DMS 273 (cell line): ENCODE results near the gene PHF14.

Source experiments
- DNase-seq: peaks from one replicate; lab custom pipeline; 2025; ENCODE audit not compliant: unreplicated experiment; lab: John Stamatoyannopoulos, UW

Gene PHF14

GRCh38 chr7:11206177-11206899 lies 232.7 kb downstream of the PHF14 start:
- peak; percentile 86 for DNase-seq

DNA sequence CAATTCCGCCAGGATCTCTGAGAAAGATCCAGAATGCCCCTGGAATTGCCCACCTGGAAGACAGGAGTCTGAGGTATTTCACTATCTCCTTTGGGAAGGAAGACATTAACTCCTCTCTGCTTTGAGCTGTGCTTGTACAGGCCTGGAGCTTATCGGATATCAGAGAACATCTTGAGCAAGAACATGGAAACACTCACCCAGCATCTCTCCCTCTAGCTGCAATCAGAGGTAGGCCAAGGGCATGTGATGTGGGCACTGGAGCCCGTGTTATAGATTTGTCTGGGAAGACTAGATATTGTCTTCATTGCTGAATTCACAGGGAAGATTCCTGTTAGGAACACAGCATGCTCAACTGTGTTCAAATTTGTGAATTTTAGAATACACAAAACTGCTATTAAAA lies 233.9 kb downstream of the PHF14 start:
- peak; percentile 54 for DNase-seq

GRCh38 chr7:11208883-11209465 lies 235.3 kb downstream of the PHF14 start:
- DNase-seq, result no peak

DNA sequence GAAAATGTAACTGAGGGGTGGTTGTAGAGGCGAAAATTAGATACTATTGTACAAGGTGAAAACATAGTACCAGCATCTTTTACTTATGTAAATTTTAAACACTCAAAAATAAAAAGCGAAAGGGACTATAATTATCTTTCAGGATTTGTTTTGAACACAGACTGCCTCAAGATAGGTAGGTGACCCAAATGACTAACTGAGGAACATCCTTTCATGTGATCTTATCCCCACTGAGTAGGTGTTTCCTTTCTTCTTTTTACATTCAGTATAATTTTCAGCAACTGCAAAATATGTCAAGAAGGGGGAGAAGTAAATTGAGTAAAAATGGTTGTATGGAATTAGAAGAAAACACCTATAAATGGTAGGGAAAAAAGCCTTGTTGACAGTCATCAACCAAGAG lies 236.7 kb downstream of the PHF14 start:
- DNase-seq, result no peak

- peak; percentile 92 for DNase-seq
Observed at GRCh38 chr7:11212080-11212711, 238.5 kb downstream of the PHF14 start.

DNA sequence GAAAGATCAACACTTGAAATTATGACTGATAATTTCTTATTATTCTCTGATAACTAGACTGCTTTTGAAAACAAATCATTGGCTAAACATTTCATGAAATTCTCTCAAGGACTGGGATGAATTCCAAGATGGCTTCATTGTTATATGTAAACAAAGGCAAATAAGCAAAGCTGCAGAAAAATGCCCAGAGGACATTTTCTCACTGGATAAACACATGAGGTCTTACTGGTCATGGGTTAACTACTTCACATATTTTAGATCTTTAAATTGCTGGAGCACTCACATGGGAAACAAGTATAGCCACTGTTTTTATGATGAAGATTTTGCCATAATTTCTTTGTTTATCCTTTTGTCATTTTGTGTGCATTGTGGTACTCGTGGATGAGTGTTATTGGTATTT lies 239.1 kb downstream of the PHF14 start:
- DNase-seq, result no peak

GRCh38 chr7:11213266-11213665 lies 239.6 kb downstream of the PHF14 start:
- DNase-seq, result peak; percentile 53

DNA sequence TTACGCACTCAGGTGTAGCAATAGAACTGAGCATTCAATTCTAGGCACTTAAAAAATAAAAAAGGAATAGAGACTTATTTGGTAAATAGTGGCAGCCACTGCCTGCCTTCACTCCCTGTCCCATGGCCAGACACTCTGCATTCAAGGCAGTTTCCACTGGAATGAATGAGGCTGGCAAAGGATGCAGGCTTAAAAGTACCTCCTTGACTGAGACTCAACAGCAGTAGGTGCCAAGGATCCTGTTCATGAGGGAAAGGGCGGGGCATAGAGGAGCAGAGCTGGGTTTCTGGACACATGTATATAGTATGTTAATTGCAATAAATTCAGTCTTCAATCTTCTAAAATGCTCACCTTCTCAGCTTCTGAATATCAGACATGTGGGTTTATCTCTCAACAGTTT lies 242.6 kb downstream of the PHF14 start:
- DNase-seq, result no peak

DNA sequence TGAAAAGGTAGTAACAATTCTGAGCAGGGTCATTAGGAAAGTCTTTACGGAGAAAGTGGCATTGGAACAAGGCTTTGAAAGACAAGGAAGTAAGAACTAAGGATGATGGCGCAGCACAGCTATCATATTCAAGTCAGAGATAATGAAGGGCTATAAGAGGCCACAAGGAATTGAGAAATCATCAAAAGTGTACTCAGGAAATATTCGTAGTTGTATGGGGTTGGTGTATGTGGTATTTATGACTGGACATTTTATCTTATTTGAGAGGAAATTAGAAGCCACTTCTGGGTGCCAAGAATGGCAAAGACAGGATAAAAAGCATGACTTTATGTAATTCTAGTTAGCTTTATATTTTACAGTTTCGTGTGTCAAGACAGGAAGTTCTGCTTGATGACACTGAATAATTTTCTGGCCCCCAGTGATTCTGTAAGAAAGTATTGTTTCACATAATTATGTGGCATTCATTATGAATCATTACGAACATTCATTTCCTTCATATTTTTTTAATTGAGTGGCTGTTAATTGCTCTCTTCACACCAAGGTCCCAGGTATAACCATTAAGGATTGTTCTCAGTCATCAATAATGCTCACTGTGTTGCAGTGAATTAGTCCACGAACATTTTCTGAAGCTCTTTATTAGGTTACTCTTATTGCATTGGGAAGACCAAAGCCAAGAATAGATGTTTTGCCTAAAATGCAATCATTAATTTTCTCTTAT lies 244.3 kb downstream of the PHF14 start:
- DNase-seq, result no peak
